GM19463 (cell line): ENCODE measurements around the gene ANP32E.

ENCODE experiments used
- ATAC-seq: cut with Tn5 transposase; IDR thresholded peaks from one replicate; pipeline ENCODE4 v1.9.1; 2021; ENCODE audit warnings: mild to moderate bottlenecking, moderate library complexity; ENCODE audit not compliant: unreplicated experiment

ANP32E gene

GRCh38 chr1:150171801-150172200 lies 64.1 kb downstream of the ANP32E start:
- no peak for ATAC-seq

GRCh38 chr1:150168960-150169601 lies 66.8 kb downstream of the ANP32E start:
- no peak for ATAC-seq
